T-helper 2 cell treated with Interferon-gamma antibody and Interleukin-4, amounts not matched to agents 100 ng/mL and 5 ng/mL, for 36 hours (primary cell): ENCODE data around the gene SAMD14. TPM values are rescaled to one million over a fixed set of nuclear protein-coding genes. Genes with fewer than 3 reads are reported as not detected.

Experiments
- intact Hi-C: fragments of 100-400 bp; cut with micrococcal nuclease; formaldehyde crosslinking; loops from one replicate; pipeline ENCODE4 v1.15.1; 2023
- total RNA-seq: library from RNA; stranded (reverse); gene quantifications from 2 replicates; pipeline ENCODE4 v1.2.3, GENCODE V29; 2022

SAMD14 gene
- total RNA-seq, 1 donor from 2014 or later: 0.98 TPM

GRCh38 chr17:50165466-50165865 lies 35.5 kb upstream of the SAMD14 start:
- intact Hi-C loops: no loop called here

GRCh38 chr17:50165066-50165465 lies 35.1 kb upstream of the SAMD14 start:
- intact Hi-C loops: no loop called here

GRCh38 chr17:50164697-50164988 lies 34.7 kb upstream of the SAMD14 start:
- intact Hi-C loops: no loop called here

GRCh38 chr17:50163843-50164696 lies 34.1 kb upstream of the SAMD14 start:
- intact Hi-C loops: no loop called here

GRCh38 chr17:50162466-50163254 lies 32.7 kb upstream of the SAMD14 start:
- intact Hi-C loops: no loop called here

- intact Hi-C loops: loop anchor here (1.0 to 2.0 kb wide), 3 partner anchors 11 to 45 kb away; no protein-coding TSS in a partner anchor
These were observed 31.9 kb upstream of the SAMD14 start for GRCh38 chr17:50161911-50162288.

- intact Hi-C loops: loop anchor here (1.0 to 2.0 kb wide), 3 partner anchors 10 to 44 kb away; no protein-coding TSS in a partner anchor
These were observed 31.3 kb upstream of the SAMD14 start for GRCh38 chr17:50161023-50161910.

- intact Hi-C loops: no loop called here
These were observed 27.9 kb upstream of the SAMD14 start for GRCh38 chr17:50157891-50158290.

GRCh38 chr17:50155115-50155819 lies 25.3 kb upstream of the SAMD14 start:
- intact Hi-C loops: no loop called here

- intact Hi-C loops: no loop called here
These were observed 24.6 kb upstream of the SAMD14 start for GRCh38 chr17:50154604-50155003.

- intact Hi-C loops: no loop called here
These were observed 24.0 kb upstream of the SAMD14 start for GRCh38 chr17:50153650-50154575.

GRCh38 chr17:50152736-50153135 lies 22.8 kb upstream of the SAMD14 start:
- intact Hi-C loops: no loop called here

- intact Hi-C loops: loop anchor here (1.0 kb wide), 3 partner anchors 9 to 57 kb away; partner anchors contain the start of gene PDK2
These were observed 22.1 kb upstream of the SAMD14 start for GRCh38 chr17:50151937-50152547.

- intact Hi-C loops: loop anchor here (1.0 kb wide), 3 partner anchors 10 to 56 kb away; partner anchors contain the start of gene PDK2
These were observed 21.3 kb upstream of the SAMD14 start for GRCh38 chr17:50151041-50151936.

GRCh38 chr17:50150354-50151040 lies 20.5 kb upstream of the SAMD14 start, which contains the start of gene PPP1R9B:
Gene PPP1R9B, minus strand, starts transcription at chr17:50150677. Its CDS starts 164 bp downstream, at chr17:50150513.
- intact Hi-C loops: loop anchor here (1.0 kb wide), 3 partner anchors 10 to 55 kb away; partner anchors contain the start of gene PDK2

- intact Hi-C loops: loop anchor here (10.0 kb wide), 1 partner anchor 975 kb away; the partner anchor contains the start of gene SPAG9
These were observed 19.7 kb upstream of the SAMD14 start for GRCh38 chr17:50149417-50150353.
